NCI-H524 (cell line): ENCODE measurements around the gene RAB12.

Experiments
- DNase-seq, 2 experiments: peaks; one replicate each; lab custom pipeline; 2025; lab: John Stamatoyannopoulos, UW

RAB12 gene

DNA sequence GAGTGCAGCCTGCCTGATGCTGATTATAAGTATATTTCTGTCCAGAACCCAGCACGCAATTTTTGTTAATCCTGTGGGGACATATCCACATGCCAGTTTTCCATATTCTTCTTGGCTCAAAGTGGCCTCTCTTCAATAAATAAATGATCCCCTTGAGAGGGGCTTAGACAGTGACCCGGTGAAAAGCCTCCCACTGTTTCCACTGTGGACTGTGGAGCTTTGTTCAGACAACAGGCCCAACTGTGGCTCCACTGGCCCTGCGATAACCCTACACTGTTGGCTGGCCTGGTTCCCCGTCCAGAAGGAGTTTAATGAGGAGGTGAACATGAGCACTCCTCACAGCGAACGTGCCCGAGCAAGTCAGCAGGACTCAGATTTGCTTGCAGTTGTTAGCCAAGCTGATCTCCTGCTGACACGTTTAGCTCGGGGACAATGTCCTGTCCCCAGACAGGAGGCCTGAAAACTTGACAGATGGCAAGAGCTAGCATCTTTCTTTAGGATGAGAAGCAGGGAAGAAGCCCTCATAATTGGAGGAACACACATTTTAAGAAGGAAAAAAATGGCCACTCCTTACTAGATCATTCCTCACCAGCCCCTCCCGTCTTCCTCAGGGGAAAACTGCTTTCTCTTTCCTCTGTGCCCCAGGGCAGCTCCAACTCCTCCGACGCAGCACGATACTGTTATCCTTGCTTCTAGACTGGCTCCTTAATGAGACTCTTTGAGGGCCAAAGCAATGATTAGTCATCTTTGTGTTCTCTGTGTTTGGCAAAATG, 76.1 kb downstream of the RAB12 start:
- peak; percentile 90 to 96 for DNase-seq

- peak in 1 of 2 experiments; percentile 69 for DNase-seq
These were observed 76.6 kb downstream of the RAB12 start for GRCh38 chr18:8685914-8686216.

GRCh38 chr18:8686611-8687010, 77.4 kb downstream of the RAB12 start:
- peak; percentile 39 to 85 for DNase-seq

DNA sequence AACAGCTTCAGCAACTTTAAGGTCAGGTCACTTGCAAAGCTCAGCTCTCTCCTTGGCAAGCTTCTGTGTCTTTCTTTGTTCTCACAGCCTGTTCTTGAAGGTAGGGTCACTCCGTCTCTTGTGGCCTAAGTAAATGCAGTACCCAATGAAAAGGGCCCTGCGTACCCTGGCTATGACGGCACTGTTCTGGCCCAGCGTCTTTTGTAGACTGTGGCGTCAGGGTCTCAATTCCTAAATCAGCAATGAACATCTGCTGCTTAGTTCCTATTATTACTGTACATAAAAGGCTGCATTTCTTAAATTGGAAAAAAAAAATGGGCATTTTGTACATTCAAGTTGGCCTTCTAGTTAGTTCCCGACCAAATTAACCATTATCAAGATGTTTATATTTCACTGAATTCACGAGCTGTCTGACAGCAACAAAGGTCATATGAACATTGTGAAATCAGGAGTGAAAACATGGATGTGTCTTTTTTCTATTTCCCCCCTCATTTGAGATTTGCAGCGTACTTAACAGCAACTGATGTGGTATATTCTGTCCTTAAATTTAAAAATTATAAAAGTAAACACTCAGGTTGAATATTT, 79.1 kb downstream of the RAB12 start:
- peak in 1 of 2 experiments; percentile 14 for DNase-seq

GRCh38 chr18:8688816-8689215, 79.6 kb downstream of the RAB12 start:
- no peak for DNase-seq
